GM19468 (cell line): ENCODE measurements around the gene RPIA.
A peak's percentile ranks its signal among the peaks of the same experiment; 100 is the strongest.
"Not testable (repeated sequence)": the region's sequence is repeated elsewhere in the genome, so short reads cannot be mapped to it uniquely, and the experiment has no call there.

ENCODE experiments used
- ATAC-seq: cut with Tn5 transposase; IDR thresholded peaks from one replicate; pipeline ENCODE4 v1.9.1; 2021; ENCODE audit warnings: mild to moderate bottlenecking, moderate library complexity, moderate number of reproducible peaks; ENCODE audit not compliant: unreplicated experiment; ENCODE audit errors: extremely low read depth

RPIA gene

GRCh38 chr2:88724643-88725332 is 33.3 kb downstream of the RPIA start:
- ATAC-seq: no peak

- ATAC-seq: no peak
Observed at GRCh38 chr2:88729061-88729745, 37.7 kb downstream of the RPIA start.

DNA sequence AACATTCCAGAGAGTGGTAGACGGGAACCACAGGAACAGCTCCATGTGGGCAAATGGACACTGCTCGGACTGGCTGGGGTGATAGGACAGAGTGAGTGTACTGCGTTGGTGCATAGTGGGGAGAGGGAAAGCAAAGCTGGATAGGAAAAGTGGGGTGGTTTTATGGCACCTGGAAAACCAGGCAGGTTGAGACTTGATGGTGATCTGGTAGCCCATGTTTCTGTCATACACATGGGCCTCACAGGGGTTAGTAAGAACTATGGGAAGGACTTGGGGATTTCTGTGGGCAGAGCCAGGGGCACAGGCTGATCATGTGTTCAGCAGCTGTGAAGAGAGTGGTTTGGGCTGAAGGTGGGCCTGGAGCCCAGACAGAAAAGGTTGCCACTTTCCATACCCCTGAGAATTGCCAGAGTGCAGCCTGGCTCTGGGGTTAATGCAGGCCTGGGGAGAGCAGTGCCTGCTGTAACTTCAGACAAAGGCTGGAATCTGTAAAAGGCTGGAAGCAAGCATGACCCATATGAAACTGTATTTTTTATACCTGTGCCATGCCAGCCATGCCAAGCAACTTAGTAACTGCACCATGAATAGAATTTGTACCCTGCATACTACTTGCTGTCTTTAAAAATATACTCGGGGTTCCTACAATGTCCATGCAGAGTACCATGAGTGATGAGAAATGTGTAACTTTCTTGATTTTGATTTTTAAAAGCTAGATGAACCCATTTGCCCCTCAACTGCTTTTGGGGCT is 41.9 kb downstream of the RPIA start:
- no peak for ATAC-seq

DNA sequence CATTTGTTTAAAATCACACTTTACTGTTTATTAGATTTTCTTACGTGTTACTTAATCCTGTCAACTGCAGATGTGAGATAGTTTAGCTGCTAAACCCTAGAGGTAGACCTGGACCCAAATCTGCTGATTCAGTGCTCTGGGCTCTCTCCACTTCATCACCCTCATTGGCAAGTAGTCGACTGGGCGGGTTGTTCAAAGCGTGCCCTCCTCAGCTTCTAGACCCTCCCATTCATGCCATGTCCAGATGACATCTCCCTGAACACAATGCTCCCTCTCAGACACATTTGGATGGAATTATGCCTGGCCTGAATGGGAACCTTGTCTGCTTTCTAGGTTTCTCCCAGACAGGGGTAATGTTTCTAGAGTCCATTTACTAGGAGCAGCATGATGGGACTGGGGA is 43.7 kb downstream of the RPIA start:
- no peak for ATAC-seq

GRCh38 chr2:88735853-88736252 is 44.4 kb downstream of the RPIA start:
- ATAC-seq: no peak

DNA sequence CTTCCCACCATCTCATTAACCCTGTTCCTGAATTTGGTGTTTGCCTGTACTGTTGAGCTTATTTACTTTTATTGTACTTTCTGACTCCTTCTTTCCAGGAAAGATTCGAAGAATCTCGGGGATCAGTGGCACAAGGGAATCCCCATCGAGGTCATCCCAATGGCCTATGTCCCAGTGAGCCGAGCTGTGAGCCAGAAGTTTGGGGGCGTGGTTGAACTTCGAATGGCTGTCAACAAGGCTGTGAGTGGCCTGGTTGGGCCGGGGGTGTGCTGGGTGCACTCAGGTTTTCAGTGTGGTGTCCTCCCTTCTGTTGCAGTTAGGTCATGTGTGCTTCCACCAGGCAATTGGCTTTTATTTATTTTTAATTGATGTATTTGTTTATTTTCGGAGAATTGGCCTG is 45.0 kb downstream of the RPIA start:
- no peak for ATAC-seq

GRCh38 chr2:88737385-88737784 is 45.9 kb downstream of the RPIA start:
- no peak for ATAC-seq

GRCh38 chr2:88738271-88738670 is 46.8 kb downstream of the RPIA start:
- no peak for ATAC-seq

- peak; percentile 77 for ATAC-seq
Observed at GRCh38 chr2:88739985-88740600, 48.6 kb downstream of the RPIA start.

- ATAC-seq: no peak
Observed at GRCh38 chr2:88746929-88747490, 55.5 kb downstream of the RPIA start.

GRCh38 chr2:88747990-88748389 is 56.5 kb downstream of the RPIA start:
- no peak for ATAC-seq

- ATAC-seq: no peak
Observed at GRCh38 chr2:88751768-88752167, 60.3 kb downstream of the RPIA start.

DNA sequence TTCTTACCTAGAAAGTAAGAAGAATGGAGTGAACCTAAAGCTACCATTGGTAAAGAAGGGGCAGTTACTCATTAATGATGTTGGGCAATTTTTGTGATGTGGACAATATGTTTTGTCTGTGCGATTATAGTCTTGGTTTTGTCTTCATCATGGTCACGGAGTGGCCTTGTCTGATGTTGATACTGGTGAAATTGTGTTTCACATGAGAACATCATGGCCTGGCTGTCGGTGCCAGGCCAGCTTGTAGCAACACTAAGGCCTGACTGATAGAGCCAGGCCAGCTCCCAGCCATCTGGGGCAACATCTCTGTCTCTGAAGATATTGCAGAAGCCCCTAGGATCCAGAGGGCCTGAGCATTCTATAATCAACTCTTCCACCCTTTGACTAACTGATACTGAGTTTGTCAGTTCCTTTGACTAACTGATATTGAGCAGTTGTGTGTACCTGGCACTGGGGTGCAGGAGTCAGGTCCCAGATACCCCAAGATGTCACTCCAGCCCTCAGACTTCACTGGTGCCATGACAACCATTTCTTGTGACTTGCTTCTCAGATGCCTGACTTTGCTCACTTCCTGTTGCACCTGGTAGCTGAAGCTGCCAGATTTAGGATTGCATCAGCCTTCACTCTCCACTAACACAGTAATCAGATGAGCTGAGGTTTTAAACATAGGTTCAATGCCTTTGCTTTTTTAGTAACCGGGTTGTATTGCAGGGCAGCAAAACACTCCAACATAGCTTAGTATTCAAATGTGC is 62.5 kb downstream of the RPIA start:
- peak; percentile 92 for ATAC-seq

DNA sequence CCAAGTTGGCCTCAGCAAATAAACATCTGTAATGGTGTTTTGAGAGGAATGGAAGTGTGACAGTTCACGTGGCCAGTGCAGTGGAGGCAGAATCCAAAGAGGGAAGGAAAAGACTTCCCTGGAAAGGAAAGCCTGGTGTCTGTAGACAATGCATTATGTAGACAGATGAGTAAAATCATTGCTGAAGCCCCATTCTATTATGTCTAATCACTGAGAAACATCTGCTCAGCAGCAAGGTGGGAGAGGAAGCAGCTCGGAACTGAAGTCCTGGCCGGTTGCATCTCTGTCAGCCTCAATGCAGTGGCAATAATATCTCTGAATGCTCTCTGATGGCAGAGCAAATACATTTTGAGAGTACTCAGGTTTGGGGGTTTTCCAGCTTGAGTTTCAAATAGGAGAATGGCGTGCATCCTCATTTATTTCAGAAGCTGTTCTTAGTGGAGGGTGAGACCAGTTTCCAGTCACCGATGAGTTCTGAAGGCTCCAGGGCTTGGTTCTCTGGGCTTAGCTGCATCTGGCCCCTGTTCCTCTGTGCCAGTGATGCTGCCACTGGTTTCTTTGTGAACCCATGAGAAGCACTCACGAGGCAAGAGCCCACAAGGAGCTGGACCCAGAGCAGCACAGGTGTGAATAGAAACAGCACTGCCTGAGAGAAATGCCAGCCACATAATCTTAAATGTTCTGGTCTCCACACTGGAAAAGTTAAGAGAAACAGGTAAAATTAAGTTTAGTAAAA is 63.3 kb downstream of the RPIA start:
- no peak for ATAC-seq

GRCh38 chr2:88755836-88756235 is 64.4 kb downstream of the RPIA start:
- ATAC-seq: no peak

- ATAC-seq: no peak
Observed at GRCh38 chr2:88757025-88757424, 65.6 kb downstream of the RPIA start.

DNA sequence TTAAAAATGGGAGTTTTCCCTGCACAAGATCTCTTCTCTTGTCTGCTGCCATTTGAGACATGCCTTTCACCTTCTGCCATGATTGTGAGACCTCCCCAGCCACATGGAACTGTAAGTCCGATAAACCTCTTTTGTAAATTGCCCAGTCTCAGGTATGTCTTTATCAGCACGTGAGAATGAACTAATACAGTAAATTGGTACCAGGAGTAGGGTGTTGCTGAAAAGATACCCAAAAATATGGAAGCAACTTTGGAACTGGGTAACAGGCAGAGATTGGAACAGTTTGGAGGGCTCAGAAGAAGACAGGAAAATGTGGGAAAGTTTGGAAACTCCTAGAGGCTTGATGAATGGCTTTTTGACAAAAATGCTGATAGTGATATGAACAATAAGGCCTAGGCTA is 67.2 kb downstream of the RPIA start:
- not testable (repeated sequence) for ATAC-seq

- no peak for ATAC-seq
Observed at GRCh38 chr2:88760819-88761598, 69.5 kb downstream of the RPIA start.
